Brain microvascular endothelial cell (primary cell): ENCODE results near the gene SH3RF3.

Experiments used
- DNase-seq: peaks from one replicate; pipeline ENCODE4 v3.0.0-alpha.2; 2020
- H3K27ac ChIP-seq: fragments of 250-450 bp; sonication (Bioruptor Pico); 2 replicates; pipeline ENCODE4 v1.5.1; 2020; ENCODE audit warnings: mild to moderate bottlenecking, moderate library complexity
- H3K27me3 ChIP-seq: fragments of 250-450 bp; sonication (Bioruptor Pico); replicated peaks from 2 replicates; pipeline ENCODE4 v1.5.1; 2020; ENCODE audit warnings: mild to moderate bottlenecking
- H3K36me3 ChIP-seq: fragments of 250-450 bp; sonication (Bioruptor Pico); replicated peaks from 2 replicates; pipeline ENCODE4 v1.5.1; 2020; ENCODE audit warnings: mild to moderate bottlenecking
- H3K4me3 ChIP-seq: 2 replicates; pipeline ENCODE4 v1.5.1; 2011; ENCODE audit warnings: low read depth, mild to moderate bottlenecking, control low read depth, low read length, moderate library complexity
- CTCF ChIP-seq: IDR thresholded peaks from 2 replicates; pipeline ENCODE4 v1.5.1; 2011; ENCODE audit warnings: low read depth, mild to moderate bottlenecking, moderate library complexity, low read length, control low read depth, inconsistent platforms; ENCODE audit errors: missing control alignments
- in situ Hi-C: cut with HindIII; loops from 2 replicates; pipeline ENCODE4 v1.10.0; 2017; ENCODE audit warnings: low sequenced_read_pairs, low pct_ligation_motif_present

The SH3RF3 gene

DNA sequence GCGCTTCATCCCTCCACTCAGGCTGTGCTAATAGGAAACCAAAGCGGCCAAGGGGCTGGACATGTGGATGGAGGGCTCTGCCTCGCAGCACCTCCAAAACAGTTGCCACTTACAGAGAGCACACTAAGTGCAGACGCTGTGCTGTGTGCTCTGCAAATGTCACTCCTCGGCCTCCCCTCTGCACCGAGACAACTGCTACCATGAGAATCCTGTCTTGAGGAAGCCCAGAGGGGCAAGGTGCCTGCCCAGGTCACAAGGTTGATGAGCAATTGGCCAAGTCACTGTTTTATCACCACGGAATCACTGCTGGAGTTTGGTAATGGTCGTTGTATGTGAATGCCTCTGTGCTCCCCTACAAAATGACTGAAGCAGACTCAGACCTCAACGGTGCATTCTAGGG lies 352.6 kb downstream of the SH3RF3 start:
- H3K27me3 ChIP-seq: no peaks in the 10 kb centered on the region
- H3K27ac ChIP-seq: no peak overlapping the region
- TF ChIP-seq CTCF: no peak
- no peaks in the 10 kb centered on the region for H3K36me3 ChIP-seq
- no peak for DNase-seq
- in situ Hi-C loops: loop anchor here (25.0 kb wide), 1 partner anchor 344 kb away; the partner anchor contains the start of gene SH3RF3
- H3K4me3 ChIP-seq: no peak overlapping the region

DNA sequence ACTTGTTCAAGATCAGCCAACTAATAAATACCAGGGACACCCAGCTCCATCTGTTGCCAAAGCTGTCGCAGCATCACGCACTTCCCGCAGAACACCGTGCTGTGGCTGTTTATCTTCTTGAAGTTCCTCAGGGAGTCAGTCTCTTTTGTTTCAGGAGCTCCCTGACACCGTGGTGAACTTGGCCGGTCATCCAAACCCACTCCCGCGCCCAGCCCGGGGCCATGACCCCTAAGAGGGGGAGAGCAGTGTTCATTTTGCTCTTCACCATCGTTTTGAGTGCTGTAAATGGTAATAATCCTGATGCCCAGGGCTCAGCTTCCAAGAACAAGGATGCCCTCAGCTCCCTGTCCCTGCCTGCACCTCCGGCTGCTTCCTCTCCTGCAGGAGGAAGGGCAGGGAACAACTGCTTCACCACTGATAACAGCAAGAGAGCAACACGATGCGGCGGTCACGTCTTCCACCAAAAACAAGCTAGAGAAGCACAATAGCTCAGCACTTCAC lies 353.4 kb downstream of the SH3RF3 start:
- no peaks in the 10 kb centered on the region for H3K27me3 ChIP-seq
- H3K4me3 ChIP-seq: no peak overlapping the region
- no peak for TF ChIP-seq CTCF
- DNase-seq: no peak
- in situ Hi-C loops: loop anchor here (25.0 kb wide), 1 partner anchor 345 kb away; the partner anchor contains the start of gene SH3RF3
- no peaks in the 10 kb centered on the region for H3K36me3 ChIP-seq
- no peak overlapping the region for H3K27ac ChIP-seq

- H3K4me3 ChIP-seq: no peak overlapping the region
- H3K27ac ChIP-seq: peak overlapping the region; percentile 43
- no peaks in the 10 kb centered on the region for H3K36me3 ChIP-seq
- in situ Hi-C loops: loop anchor here (25.0 kb wide), 1 partner anchor 350 kb away; the partner anchor contains the start of gene SH3RF3
- H3K27me3 ChIP-seq: no peaks in the 10 kb centered on the region
- peak; percentile 78 for DNase-seq
- peak; percentile 41 for TF ChIP-seq CTCF
These were observed 357.9 kb downstream of the SH3RF3 start for GRCh38 chr2:109486711-109487535.

DNA sequence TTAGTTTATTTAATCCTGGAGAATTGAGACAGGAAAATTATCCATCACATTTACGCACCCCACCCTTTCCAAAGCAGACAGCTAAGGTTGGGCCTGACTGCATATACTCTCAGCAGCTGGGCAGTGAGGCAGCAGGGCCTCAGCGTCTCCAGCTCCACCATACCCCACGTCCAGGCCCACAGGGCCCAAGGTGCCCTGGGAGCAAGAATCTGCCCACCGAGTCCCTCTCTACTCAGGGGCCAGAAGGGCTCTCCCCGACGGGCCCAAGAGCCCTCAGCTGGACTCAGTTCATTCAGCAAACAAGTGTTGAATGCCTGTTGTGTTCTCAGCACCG lies 358.5 kb downstream of the SH3RF3 start:
- in situ Hi-C loops: loop anchor here (25.0 kb wide), 1 partner anchor 350 kb away; the partner anchor contains the start of gene SH3RF3
- H3K36me3 ChIP-seq: no peaks in the 10 kb centered on the region
- H3K27ac ChIP-seq: peak overlapping the region; percentile 43
- no peak for TF ChIP-seq CTCF
- no peak overlapping the region for H3K4me3 ChIP-seq
- no peaks in the 10 kb centered on the region for H3K27me3 ChIP-seq
- no peak for DNase-seq

- Histone ChIP-seq H3K27me3 (no peaks in the 10 kb centered on the region), H3K36me3 (no peaks in the 10 kb centered on the region), H3K4me3 (no peak overlapping the region), H3K27ac (peak overlapping the region; percentile 43)
- DNase-seq: no peak
- TF ChIP-seq CTCF: no peak
- in situ Hi-C loops: loop anchor here (25.0 kb wide), 1 partner anchor 351 kb away; the partner anchor contains the start of gene SH3RF3
These were observed 359.1 kb downstream of the SH3RF3 start for GRCh38 chr2:109487871-109488655.
